SK-N-SH treated with all-trans-retinoic acid at 6 μM for 48 hours (cell line): ENCODE measurements around the gene TBXAS1.

Experiments
- ARNTL ChIP-seq: fragments of 450-650 bp; formaldehyde crosslinking; IDR thresholded peaks from 2 replicates; pipeline ENCODE4 v1.5.0; 2020; ENCODE audit warnings: low read depth, mild to moderate bottlenecking, moderate library complexity, borderline replicate concordance
- BACH2 ChIP-seq: fragments of 250-450 bp; sonication (Bioruptor Pico); IDR thresholded peaks from 2 replicates; pipeline ENCODE4 v1.9.0; 2021; ENCODE audit warnings: mild to moderate bottlenecking, borderline replicate concordance
- CSRNP3 ChIP-seq: fragments of 250-450 bp; sonication (Bioruptor Pico); IDR thresholded peaks from 2 replicates; pipeline ENCODE4 v1.5.1; 2021; ENCODE audit warnings: mild to moderate bottlenecking, moderate library complexity
- OSR1 ChIP-seq: fragments of 250-450 bp; sonication (Bioruptor Pico); IDR thresholded peaks from 2 replicates; pipeline ENCODE4 v1.8.0; 2022; ENCODE audit warnings: moderate library complexity, mild to moderate bottlenecking, inconsistent platforms
- RARB ChIP-seq: fragments of 250-450 bp; sonication (Bioruptor Pico); IDR thresholded peaks from 2 replicates; pipeline ENCODE4 v1.8.0; 2021; ENCODE audit warnings: mild to moderate bottlenecking, moderate library complexity
- ZC3H10 ChIP-seq: fragments of 250-450 bp; sonication (Bioruptor Pico); IDR thresholded peaks from 2 replicates; pipeline ENCODE4 v1.5.1; 2021; ENCODE audit warnings: mild to moderate bottlenecking, moderate library complexity
- ZFP3 ChIP-seq: fragments of 250-450 bp; sonication (Bioruptor Pico); IDR thresholded peaks from 2 replicates; pipeline ENCODE4 v1.5.0; 2020; ENCODE audit warnings: mild to moderate bottlenecking, moderate library complexity
- ZFP30 ChIP-seq: fragments of 450-650 bp; formaldehyde crosslinking; IDR thresholded peaks from 2 replicates; pipeline ENCODE4 v1.5.0; 2022; ENCODE audit warnings: mild to moderate bottlenecking, moderate library complexity
- ZNF8 ChIP-seq: fragments of 450-650 bp; formaldehyde crosslinking; IDR thresholded peaks from 2 replicates; pipeline ENCODE4 v1.5.0; 2020; ENCODE audit warnings: mild to moderate bottlenecking, moderate library complexity
- TF ChIP-seq, protein P1 (sequence below): fragments of 250-450 bp; sonication (Bioruptor Pico); IDR thresholded peaks from 2 replicates; pipeline ENCODE4 v1.8.0; 2020; ENCODE audit warnings: mild to moderate bottlenecking, moderate library complexity, borderline replicate concordance

DNA sequence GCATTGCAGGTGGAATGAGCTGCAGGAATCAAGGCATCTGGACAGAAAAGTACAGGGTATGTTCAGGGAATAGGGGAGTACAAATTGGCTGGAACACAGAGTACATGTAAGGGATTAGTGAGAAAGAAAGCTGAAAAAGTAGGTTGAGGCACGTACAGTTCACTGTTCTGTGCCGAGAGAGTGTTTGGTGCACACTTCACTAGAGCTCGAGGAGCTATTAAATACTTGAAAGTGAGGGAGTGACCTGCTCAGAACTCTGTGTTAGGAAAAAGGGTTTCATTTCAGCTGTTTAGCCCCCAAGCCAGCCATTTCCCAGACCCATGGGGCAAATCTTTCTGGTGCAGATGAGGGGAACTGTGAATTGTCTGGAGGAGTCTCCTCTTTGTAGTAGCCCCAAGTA is 115.2 kb downstream of the TBXAS1 start:
- TF ChIP-seq ZC3H10 (CRISPR knock-in tag) (no peak), RARB (CRISPR knock-in tag) (no peak), CSRNP3 (CRISPR knock-in tag) (no peak), ARNTL (no peak), BACH2 (CRISPR knock-in tag) (no peak), ZFP3 (CRISPR knock-in tag) (no peak), OSR1 (CRISPR knock-in tag) (no peak), ZNF8 (CRISPR knock-in tag) (no peak), ZFP30 (CRISPR knock-in tag) (no peak)
- TF ChIP-seq, protein P1, sequence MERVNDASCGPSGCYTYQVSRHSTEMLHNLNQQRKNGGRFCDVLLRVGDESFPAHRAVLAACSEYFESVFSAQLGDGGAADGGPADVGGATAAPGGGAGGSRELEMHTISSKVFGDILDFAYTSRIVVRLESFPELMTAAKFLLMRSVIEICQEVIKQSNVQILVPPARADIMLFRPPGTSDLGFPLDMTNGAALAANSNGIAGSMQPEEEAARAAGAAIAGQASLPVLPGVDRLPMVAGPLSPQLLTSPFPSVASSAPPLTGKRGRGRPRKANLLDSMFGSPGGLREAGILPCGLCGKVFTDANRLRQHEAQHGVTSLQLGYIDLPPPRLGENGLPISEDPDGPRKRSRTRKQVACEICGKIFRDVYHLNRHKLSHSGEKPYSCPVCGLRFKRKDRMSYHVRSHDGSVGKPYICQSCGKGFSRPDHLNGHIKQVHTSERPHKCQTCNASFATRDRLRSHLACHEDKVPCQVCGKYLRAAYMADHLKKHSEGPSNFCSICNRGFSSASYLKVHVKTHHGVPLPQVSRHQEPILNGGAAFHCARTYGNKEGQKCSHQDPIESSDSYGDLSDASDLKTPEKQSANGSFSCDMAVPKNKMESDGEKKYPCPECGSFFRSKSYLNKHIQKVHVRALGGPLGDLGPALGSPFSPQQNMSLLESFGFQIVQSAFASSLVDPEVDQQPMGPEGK (CRISPR knock-in tag) = no peak
